PC-3 (cell line): ENCODE results near the gene COMMD10. TPM values are rescaled to one million over a fixed set of nuclear protein-coding genes. Genes with fewer than 3 reads are reported as not detected.
A peak's percentile ranks its signal among the peaks of the same experiment; 100 is the strongest.

Source experiments
- ATAC-seq: fragments of 200-7000 bp; cut with Tn5 transposase; 2 replicates; pipeline ENCODE4 v1.9.1; 2020; ENCODE audit warnings: mild to moderate bottlenecking, moderate library complexity
- BruUV-seq: library from RNA; stranded (reverse); fragments of 400-500 nt; replicated peaks from 2 replicates; lab custom pipeline; 2021; lab: Mats Ljungman, UMichigan
- CTCF ChIA-PET: fragments of 300-600 bp; sonication (Branson Sonifier 250); formaldehyde crosslinking; loops from one replicate; lab custom pipeline; 2022; ENCODE audit warnings: antibody characterized with exemption; lab: Charles Lee
- POLR2A ChIA-PET: fragments of 300-600 bp; sonication (Branson Sonifier 250); formaldehyde crosslinking; loops from one replicate; lab custom pipeline; 2022; ENCODE audit warnings: antibody characterized with exemption; ENCODE audit not compliant: unreplicated experiment; lab: Charles Lee
- DNase-seq: peaks from one replicate; pipeline ENCODE4 v3.0.0-alpha.2; 2015
- H2AFZ ChIP-seq: fragments of 300-600 bp; sonication (generic); 2 replicates; pipeline ENCODE4 v1.6.0; 2016; ENCODE audit warnings: antibody characterized with exemption, low read length
- H3F3A ChIP-seq: fragments of 300-600 bp; sonication (generic); one replicate; pipeline ENCODE4 v1.6.0; 2017; ENCODE audit warnings: antibody characterized with exemption, low read length, control low read depth, mild to moderate bottlenecking; ENCODE audit not compliant: unreplicated experiment
- H3K27ac ChIP-seq: fragments of 300-600 bp; sonication (generic); 2 replicates; pipeline ENCODE4 v1.5.1; 2016; ENCODE audit warnings: mild to moderate bottlenecking, low read length
- H3K27me3 ChIP-seq: fragments of 300-600 bp; sonication (generic); 2 replicates; pipeline ENCODE4 v1.6.1; 2016; ENCODE audit warnings: low read length, mixed read lengths
- H3K36me3 ChIP-seq: fragments of 300-600 bp; sonication (generic); 2 replicates; pipeline ENCODE4 v1.6.1; 2016; ENCODE audit warnings: low read depth, mixed run types, low read length, mixed read lengths
- H3K4me1 ChIP-seq: fragments of 300-600 bp; sonication (generic); 2 replicates; pipeline ENCODE4 v1.5.1; 2016; ENCODE audit warnings: low read length; ENCODE audit not compliant: insufficient read depth
- H3K4me2 ChIP-seq: fragments of 300-600 bp; sonication (generic); 2 replicates; pipeline ENCODE4 v1.6.0; 2016; ENCODE audit warnings: low read length
- H3K4me3 ChIP-seq: fragments of 300-600 bp; sonication (generic); 2 replicates; pipeline ENCODE4 v1.5.1; 2016; ENCODE audit warnings: mild to moderate bottlenecking, low read length, mixed read lengths
- H3K79me2 ChIP-seq: fragments of 300-600 bp; sonication (generic); 2 replicates; pipeline ENCODE4 v1.6.1; 2017; ENCODE audit warnings: low read length, mixed read lengths
- H3K9ac ChIP-seq: fragments of 300-600 bp; sonication (generic); 2 replicates; pipeline ENCODE4 v1.6.0; 2016; ENCODE audit warnings: mild to moderate bottlenecking, low read length
- H3K9me2 ChIP-seq: fragments of 300-600 bp; sonication (generic); replicated peaks from 2 replicates; pipeline ENCODE4 v1.6.1; 2016; ENCODE audit warnings: mixed run types, low read length, mixed read lengths
- H3K9me3 ChIP-seq: fragments of 300-600 bp; sonication (generic); 2 replicates; pipeline ENCODE4 v1.6.1; 2016; ENCODE audit warnings: low read length, mixed read lengths
- H4K20me1 ChIP-seq: fragments of 300-600 bp; sonication (generic); 2 replicates; pipeline ENCODE4 v1.6.1; 2016; ENCODE audit warnings: low read length, mixed read lengths
- EZH2 ChIP-seq: fragments of 300-600 bp; sonication (generic); IDR thresholded peaks from one replicate; pipeline ENCODE4 v1.6.1; 2017; ENCODE audit warnings: antibody characterized with exemption, mild to moderate bottlenecking, low read length; ENCODE audit not compliant: unreplicated experiment
- EZH2phosphoT487 ChIP-seq: fragments of 300-600 bp; sonication (generic); IDR thresholded peaks from 2 replicates; pipeline ENCODE4 v1.6.1; 2018; ENCODE audit warnings: mild to moderate bottlenecking, antibody characterized with exemption, low read length, borderline replicate concordance
- intact Hi-C: fragments of 100-400 bp; cut with micrococcal nuclease; formaldehyde crosslinking; loops from 2 replicates; pipeline ENCODE4 v1.9.0; 2023
- total RNA-seq: library from RNA; depleted of rRNA; stranded (reverse); fragments of >200 nt; gene quantifications from 2 replicates; pipeline ENCODE4 v1.2.3, GENCODE V29; 2014
- TF ChIP-seq, protein P1 (sequence below): fragments of 300-600 bp; sonication (generic); conservative IDR thresholded peaks from 2 replicates; pipeline ENCODE4 v1.5.1; 2017; ENCODE audit warnings: antibody characterized with exemption, low read depth, mild to moderate bottlenecking, low read length

Gene COMMD10
- total RNA-seq, 1 experiment from 2014 or later, result 17.7 TPM

DNA sequence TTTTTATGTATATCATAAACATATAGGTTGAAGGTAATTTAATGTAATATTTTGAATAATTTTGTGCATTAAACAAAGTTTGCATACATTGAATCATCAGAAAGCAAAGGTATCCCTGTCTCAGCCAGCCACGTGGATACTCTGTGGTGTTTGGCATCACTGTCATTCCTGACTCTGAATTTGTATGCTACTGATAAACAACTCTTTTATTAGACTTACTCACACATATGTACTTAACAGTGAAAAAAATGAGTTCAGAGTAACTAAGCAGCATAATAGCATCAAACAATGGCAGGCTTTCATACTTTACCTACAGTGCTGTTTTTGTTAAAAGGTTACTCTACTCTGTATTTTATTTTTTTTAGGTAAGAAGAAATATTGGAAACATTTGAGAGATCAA is 171.9 kb downstream of the COMMD10 start:
- CTCF ChIA-PET, result no interaction called here
- no peaks in the 10 kb centered on the region for H3K9me2 ChIP-seq
- H3K27ac ChIP-seq, result no peak overlapping the region
- ATAC-seq (peak; percentile 99), DNase-seq (peak; percentile 56)
- H3K27me3 ChIP-seq, result no peaks in the 10 kb centered on the region
- intact Hi-C loops, result loop anchor here (2.0 kb wide), 1 partner anchor 16 kb away; no protein-coding TSS in a partner anchor
- no peaks in the 10 kb centered on the region for H3F3A ChIP-seq
- TF ChIP-seq EZH2phosphoT487, result no peak
- TF ChIP-seq, protein P1, sequence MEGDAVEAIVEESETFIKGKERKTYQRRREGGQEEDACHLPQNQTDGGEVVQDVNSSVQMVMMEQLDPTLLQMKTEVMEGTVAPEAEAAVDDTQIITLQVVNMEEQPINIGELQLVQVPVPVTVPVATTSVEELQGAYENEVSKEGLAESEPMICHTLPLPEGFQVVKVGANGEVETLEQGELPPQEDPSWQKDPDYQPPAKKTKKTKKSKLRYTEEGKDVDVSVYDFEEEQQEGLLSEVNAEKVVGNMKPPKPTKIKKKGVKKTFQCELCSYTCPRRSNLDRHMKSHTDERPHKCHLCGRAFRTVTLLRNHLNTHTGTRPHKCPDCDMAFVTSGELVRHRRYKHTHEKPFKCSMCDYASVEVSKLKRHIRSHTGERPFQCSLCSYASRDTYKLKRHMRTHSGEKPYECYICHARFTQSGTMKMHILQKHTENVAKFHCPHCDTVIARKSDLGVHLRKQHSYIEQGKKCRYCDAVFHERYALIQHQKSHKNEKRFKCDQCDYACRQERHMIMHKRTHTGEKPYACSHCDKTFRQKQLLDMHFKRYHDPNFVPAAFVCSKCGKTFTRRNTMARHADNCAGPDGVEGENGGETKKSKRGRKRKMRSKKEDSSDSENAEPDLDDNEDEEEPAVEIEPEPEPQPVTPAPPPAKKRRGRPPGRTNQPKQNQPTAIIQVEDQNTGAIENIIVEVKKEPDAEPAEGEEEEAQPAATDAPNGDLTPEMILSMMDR, result no peak
- H3K36me3 ChIP-seq, result no peaks in the 10 kb centered on the region
- H2AFZ ChIP-seq, result no peak overlapping the region
- no TSS peak for BruUV-seq
- POLR2A ChIA-PET, result no interaction called here
- no peak overlapping the region for H3K9ac ChIP-seq
- H3K4me2 ChIP-seq, result no peak overlapping the region
- no peaks in the 10 kb centered on the region for H3K79me2 ChIP-seq
- no peak overlapping the region for H3K4me3 ChIP-seq
- H4K20me1 ChIP-seq, result no peaks in the 10 kb centered on the region
- no peaks in the 10 kb centered on the region for H3K4me1 ChIP-seq
- H3K9me3 ChIP-seq, result no peaks in the 10 kb centered on the region

DNA sequence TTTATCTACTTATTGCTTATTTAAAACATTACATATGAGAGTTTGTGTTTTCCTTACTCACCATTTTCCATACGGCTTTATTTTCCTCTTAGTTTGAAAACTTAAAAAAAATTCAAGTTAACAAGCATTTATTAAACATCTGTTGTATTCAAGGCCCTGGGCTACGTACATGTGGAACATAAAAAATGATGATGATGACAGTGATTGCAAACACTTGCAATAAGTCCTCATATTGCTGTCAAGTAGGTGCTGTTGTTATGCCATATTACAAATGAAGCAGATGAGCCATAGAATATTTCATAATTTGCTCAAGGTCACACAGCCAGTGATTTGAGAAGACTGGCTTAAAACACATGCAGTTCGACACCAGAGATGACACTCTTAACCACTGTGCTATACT is 180.6 kb downstream of the COMMD10 start:
- Histone ChIP-seq H3K4me3 (no peak overlapping the region), H3K36me3 (no peaks in the 10 kb centered on the region), H3K9me2 (no peaks in the 10 kb centered on the region), H3K27me3 (no peaks in the 10 kb centered on the region), H3K4me1 (no peaks in the 10 kb centered on the region), H4K20me1 (no peaks in the 10 kb centered on the region), H3K4me2 (no peak overlapping the region), H3K9me3 (no peaks in the 10 kb centered on the region), H3K79me2 (no peaks in the 10 kb centered on the region), H3K27ac (no peak overlapping the region), H2AFZ (no peak overlapping the region), H3K9ac (no peak overlapping the region), H3F3A (no peaks in the 10 kb centered on the region)
- DNase-seq (no peak), ATAC-seq (no peak)
- ChIA-PET POLR2A (no interaction called here), CTCF (no interaction called here)
- TF ChIP-seq, protein P1, result no peak
- TF ChIP-seq EZH2 (no peak), EZH2phosphoT487 (no peak)
- intact Hi-C loops, result no loop called here
- no TSS peak for BruUV-seq

DNA sequence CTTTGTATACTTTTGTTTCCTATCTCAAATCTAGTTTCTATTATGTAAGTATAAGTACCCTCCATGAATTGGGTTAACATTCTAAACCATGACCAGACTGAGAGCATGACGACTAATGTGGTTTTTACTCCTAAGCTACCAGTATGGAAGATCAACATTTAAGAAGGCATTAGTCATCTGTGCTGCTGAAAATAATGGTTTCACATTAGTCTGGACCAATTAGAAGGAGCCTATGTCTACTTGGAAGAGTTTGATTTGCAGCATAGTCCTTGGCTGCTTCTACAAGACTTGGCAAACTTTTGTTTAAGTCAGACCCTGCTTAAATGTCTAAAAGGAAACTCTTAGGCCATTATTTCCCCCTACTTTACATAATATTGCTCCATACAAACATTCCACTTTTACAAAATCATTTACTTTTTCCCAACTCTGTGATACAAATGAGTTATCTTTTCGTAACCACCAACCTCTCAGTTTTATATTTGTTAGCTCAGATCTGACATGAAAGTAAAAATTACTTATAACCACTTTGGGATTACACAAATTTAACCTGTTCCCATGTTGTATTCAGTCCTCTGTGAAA is 186.7 kb downstream of the COMMD10 start:
- peaks cover 18% of the 10 kb centered on the region for H3K4me1 ChIP-seq
- H3K4me2 ChIP-seq, result no peak overlapping the region
- no peak overlapping the region for H2AFZ ChIP-seq
- H3K9me3 ChIP-seq, result no peaks in the 10 kb centered on the region
- ChIA-PET POLR2A (no interaction called here), CTCF (no interaction called here)
- no peaks in the 10 kb centered on the region for H4K20me1 ChIP-seq
- intact Hi-C loops, result loop anchor here (2.0 kb wide), 2 partner anchors 15 to 135 kb away; no protein-coding TSS in a partner anchor
- H3K27ac ChIP-seq, result no peak overlapping the region
- TF ChIP-seq, protein P1, result no peak
- no peak for TF ChIP-seq EZH2
- TF ChIP-seq EZH2phosphoT487, result no peak
- H3K36me3 ChIP-seq, result no peaks in the 10 kb centered on the region
- no peak overlapping the region for H3K4me3 ChIP-seq
- no peak overlapping the region for H3K9ac ChIP-seq
- no peaks in the 10 kb centered on the region for H3F3A ChIP-seq
- no peaks in the 10 kb centered on the region for H3K79me2 ChIP-seq
- H3K27me3 ChIP-seq, result no peaks in the 10 kb centered on the region
- no peaks in the 10 kb centered on the region for H3K9me2 ChIP-seq
- ATAC-seq, result no peak
- DNase-seq, result peak; percentile 10
- no TSS peak for BruUV-seq
